ENCODE measurements around the gene AP3D1.

AP3D1 gene

GRCh38 chr19:2061495-2062388 is 89.6 kb downstream of the AP3D1 start:
- DNase-seq (ENCODE audit: low read depth in 2 of 2) = peak; percentile 99

GRCh38 chr19:2060884-2061494 is 90.4 kb downstream of the AP3D1 start:
- DNase-seq (ENCODE audit: low read depth in 2 of 2) = no peak

- no peak for DNase-seq (ENCODE audit: low read depth in 2 of 2)
Observed at GRCh38 chr19:2059422-2060201, 91.8 kb downstream of the AP3D1 start.

GRCh38 chr19:2058570-2059421 is 92.6 kb downstream of the AP3D1 start:
- no peak for DNase-seq (ENCODE audit: low read depth in 2 of 2)

- DNase-seq (ENCODE audit: low read depth in 2 of 2) = no peak
Observed at GRCh38 chr19:2057484-2058469, 93.6 kb downstream of the AP3D1 start.

- no peak for DNase-seq (ENCODE audit: low read depth in 2 of 2)
Observed at GRCh38 chr19:2056837-2057192, 94.6 kb downstream of the AP3D1 start.

- DNase-seq (ENCODE audit: low read depth in 2 of 2) = no peak
Observed at GRCh38 chr19:2055931-2056836, 95.2 kb downstream of the AP3D1 start.

- no peak for DNase-seq (ENCODE audit: low read depth in 2 of 2)
Observed at GRCh38 chr19:2054763-2055162, 96.6 kb downstream of the AP3D1 start.

GRCh38 chr19:2053601-2054389 is 97.6 kb downstream of the AP3D1 start:
- no peak for DNase-seq (ENCODE audit: low read depth in 2 of 2)

GRCh38 chr19:2051773-2052704 is 99.3 kb downstream of the AP3D1 start:
- no peak for DNase-seq (ENCODE audit: low read depth in 2 of 2)

GRCh38 chr19:2050991-2051772 is 100.2 kb downstream of the AP3D1 start, which contains the start of gene MKNK2:
TSS of gene MKNK2 (minus strand) at chr19:2051244. CDS start at chr19:2050851, 393 bp downstream.
- peak; percentile 92 to 97 for DNase-seq (ENCODE audit: low read depth in 2 of 2)

All from activated CD4-positive, alpha-beta T cell treated with anti-CD3 and anti-CD28 coated beads for 24 hours (primary cell).